SH-SY5Y (cell line): ENCODE results near the gene GSTP1.

Experiments used
- GATA2 ChIP-seq: IDR thresholded peaks from 2 replicates; pipeline ENCODE4 v1.6.1; 2011; ENCODE audit warnings: mild to moderate bottlenecking, low read depth, low read length
- GATA3 ChIP-seq: IDR thresholded peaks from 2 replicates; pipeline ENCODE4 v1.6.1; 2011; ENCODE audit warnings: low read depth, mild to moderate bottlenecking, low read length, moderate library complexity

GRCh38 chr11:67581469-67581868 is 2.1 kb upstream of the GSTP1 start:
- TF ChIP-seq GATA2, result no peak
- no peak for TF ChIP-seq GATA3
